ENCODE results near the gene AUTS2.

Gene AUTS2

GRCh38 chr7:70544016-70544415 lies 945.7 kb downstream of the AUTS2 start:
- TF ChIP-seq, protein P1, sequence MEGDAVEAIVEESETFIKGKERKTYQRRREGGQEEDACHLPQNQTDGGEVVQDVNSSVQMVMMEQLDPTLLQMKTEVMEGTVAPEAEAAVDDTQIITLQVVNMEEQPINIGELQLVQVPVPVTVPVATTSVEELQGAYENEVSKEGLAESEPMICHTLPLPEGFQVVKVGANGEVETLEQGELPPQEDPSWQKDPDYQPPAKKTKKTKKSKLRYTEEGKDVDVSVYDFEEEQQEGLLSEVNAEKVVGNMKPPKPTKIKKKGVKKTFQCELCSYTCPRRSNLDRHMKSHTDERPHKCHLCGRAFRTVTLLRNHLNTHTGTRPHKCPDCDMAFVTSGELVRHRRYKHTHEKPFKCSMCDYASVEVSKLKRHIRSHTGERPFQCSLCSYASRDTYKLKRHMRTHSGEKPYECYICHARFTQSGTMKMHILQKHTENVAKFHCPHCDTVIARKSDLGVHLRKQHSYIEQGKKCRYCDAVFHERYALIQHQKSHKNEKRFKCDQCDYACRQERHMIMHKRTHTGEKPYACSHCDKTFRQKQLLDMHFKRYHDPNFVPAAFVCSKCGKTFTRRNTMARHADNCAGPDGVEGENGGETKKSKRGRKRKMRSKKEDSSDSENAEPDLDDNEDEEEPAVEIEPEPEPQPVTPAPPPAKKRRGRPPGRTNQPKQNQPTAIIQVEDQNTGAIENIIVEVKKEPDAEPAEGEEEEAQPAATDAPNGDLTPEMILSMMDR (IDR thresholded peaks at IDR 0.05) = no peak

DNA sequence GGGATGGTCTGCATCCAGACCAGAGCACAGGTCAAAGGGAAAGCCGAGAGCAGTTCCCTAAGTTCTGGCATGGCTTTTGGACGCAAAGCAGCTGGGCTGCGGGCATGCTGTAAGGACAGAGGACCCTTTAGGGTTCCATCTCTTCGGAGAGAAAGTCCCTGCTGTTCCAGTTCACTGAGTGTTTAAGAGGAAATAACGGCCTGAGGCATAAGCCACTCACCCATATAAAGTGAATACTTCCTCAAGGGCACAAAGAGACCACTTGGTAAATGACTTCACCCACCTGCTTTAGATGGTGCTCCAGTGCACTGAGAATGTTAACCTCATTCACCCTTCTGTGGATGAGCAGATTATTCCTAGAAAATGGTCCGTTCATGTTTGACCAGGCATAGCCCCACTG lies 946.9 kb downstream of the AUTS2 start:
- TF ChIP-seq, protein P1 (IDR thresholded peaks at IDR 0.05) = no peak

DNA sequence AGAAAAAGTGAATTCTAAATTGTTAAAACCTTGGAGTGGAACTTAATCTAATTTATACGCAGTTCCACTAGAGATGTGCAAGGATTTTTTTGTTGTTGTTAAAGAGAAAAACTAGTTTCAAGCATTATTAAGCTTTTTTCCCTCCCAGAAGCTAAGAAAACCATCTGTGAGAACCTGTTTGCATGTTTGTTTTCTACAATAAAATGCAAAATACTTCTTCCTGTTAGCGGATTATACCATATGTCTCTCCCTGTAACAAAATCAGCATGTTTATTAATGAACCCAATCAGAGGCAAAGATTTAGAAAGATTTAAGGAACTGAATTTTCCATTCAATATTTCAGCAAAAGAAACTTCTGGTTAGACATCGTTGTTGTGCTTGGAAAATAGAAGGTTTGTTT lies 953.9 kb downstream of the AUTS2 start:
- TF ChIP-seq, protein P1 (IDR thresholded peaks at IDR 0.05) = no peak

DNA sequence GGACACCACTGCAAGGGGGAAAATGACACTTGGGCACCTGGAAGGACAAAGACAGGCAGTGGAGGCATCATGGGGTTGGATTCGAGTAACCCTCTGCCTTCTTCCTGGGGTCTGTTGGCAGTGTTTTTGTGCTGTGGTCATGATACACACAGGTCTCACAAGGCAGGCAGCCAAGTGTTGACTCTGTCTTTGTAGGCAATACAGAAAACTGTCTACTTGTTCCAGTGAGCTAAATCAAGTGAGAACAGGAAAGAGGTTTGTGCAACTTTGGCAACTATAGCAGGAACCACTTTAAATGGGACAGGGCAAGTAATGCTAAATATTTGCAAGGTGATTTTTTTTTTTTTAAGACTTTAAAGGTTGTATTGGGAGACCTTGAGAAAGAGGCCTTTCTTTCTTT lies 955.1 kb downstream of the AUTS2 start:
- TF ChIP-seq, protein P1 (IDR thresholded peaks at IDR 0.05) = no peak

DNA sequence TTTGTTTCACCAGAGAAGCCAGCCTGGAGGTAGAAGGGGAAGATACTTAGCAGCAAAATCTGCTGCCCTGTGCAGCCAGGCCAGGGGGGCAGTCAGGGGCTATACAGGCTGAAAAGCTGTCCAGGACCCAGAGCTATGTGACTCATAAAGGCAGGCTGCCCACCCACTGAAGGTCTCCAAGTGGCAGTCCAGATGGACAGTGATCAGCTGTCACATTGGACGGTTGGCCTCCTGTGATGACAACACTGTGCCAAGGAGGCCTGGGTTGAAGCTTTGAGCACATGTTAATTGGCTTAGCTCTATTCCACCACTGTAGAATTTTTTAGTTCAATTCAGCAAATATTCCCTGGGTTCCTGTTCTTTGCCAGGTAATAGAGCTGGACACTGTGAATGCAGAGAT lies 956.4 kb downstream of the AUTS2 start:
- TF ChIP-seq, protein P1 (IDR thresholded peaks at IDR 0.05) = no peak

DNA sequence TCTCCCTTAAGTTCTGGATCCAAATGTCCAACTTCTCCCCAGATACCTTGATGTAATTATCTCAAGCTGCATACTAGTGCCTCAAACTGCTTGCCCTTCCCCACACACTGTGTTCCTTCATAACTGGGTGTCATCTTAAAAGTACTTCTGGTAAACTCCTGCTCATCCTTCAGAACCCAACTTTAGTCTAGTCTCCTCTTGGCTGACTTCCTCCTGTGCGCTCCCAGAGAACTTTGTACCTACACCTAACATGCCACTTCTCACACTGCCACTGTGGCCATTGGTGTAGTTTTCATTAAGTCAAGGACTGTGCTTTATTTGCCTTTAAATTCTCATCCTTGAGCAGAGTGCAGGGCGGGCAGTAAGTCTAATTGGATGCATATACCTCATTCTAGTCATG lies 958.5 kb downstream of the AUTS2 start:
- TF ChIP-seq, protein P1 (IDR thresholded peaks at IDR 0.05) = no peak

- TF ChIP-seq, protein P1 (IDR thresholded peaks at IDR 0.05) = no peak
Observed at GRCh38 chr7:70557338-70557737, 959.1 kb downstream of the AUTS2 start.

DNA sequence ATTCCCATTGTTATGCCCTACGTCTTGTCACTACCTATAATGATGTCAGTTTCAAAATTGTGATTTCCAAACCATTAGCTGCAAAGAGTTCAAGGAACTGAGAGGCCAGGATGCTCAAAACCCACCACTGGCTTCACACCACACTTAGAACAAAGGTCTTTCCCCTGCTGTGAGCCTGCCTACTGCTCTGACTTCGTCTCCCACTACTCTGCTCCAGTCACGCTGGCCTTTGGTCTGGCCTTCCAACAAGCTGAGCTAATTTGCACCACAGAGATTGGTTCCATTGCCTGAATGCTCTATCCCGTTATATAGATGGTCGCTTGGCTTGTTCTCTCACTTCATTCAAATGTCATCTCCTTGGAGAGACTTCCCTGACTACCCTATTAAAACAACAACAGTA lies 961.5 kb downstream of the AUTS2 start:
- TF ChIP-seq, protein P1 (IDR thresholded peaks at IDR 0.05) = no peak

Data from LNCAP (cell line).